HG03066 (cell line): Measurements from ENCODE around the gene APEH.

ENCODE experiments used
- ATAC-seq: cut with Tn5 transposase; IDR thresholded peaks from one replicate; pipeline ENCODE4 v1.9.1; 2021; ENCODE audit warnings: low read depth; ENCODE audit not compliant: unreplicated experiment

The APEH gene

GRCh38 chr3:49723628-49724551, 49.7 kb downstream of the APEH start, which contains the start of gene GMPPB:
TSS of gene GMPPB (minus strand) at chr3:49723951. CDS start at chr3:49723726, 225 bp downstream.
- peak; percentile 74 for ATAC-seq

GRCh38 chr3:49724586-49724985, 50.4 kb downstream of the APEH start:
- no peak for ATAC-seq

DNA sequence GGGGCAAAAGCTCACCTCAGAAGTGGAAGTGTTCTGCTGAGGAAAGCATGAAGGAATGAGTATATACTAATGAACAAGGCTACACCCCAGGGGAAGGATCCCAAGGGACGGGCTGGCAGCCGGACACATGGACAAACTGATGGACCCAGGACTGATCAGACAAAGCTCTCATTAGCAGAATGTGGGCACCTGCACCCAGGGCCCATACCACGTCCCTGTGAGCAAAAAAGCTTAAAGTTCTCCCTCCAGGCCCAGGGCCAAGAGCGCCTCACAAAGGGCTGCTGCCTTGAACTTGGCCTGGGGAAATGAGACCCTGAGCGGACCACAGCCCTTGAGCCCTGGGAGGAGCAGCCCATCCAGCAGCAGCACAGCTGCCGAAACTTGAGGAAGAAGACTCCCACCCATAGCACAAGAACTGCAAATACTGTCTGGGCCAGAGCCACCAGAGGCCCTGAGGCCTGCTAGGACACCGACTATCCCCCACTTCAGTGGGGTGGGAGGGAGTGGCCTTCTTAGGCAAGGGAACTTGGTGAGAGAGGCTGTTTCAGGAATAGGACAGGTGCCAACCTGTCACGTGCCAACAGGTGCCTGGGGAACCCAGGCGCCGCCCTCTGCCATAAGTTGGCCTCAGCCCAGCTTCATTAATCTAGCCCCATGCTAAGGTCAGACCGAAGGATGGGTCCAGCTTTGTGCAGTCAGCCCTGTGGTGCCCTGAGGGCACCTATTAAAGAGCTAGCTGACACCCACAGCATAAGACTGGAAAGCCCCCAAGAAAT, 51.9 kb downstream of the APEH start:
- no peak for ATAC-seq

DNA sequence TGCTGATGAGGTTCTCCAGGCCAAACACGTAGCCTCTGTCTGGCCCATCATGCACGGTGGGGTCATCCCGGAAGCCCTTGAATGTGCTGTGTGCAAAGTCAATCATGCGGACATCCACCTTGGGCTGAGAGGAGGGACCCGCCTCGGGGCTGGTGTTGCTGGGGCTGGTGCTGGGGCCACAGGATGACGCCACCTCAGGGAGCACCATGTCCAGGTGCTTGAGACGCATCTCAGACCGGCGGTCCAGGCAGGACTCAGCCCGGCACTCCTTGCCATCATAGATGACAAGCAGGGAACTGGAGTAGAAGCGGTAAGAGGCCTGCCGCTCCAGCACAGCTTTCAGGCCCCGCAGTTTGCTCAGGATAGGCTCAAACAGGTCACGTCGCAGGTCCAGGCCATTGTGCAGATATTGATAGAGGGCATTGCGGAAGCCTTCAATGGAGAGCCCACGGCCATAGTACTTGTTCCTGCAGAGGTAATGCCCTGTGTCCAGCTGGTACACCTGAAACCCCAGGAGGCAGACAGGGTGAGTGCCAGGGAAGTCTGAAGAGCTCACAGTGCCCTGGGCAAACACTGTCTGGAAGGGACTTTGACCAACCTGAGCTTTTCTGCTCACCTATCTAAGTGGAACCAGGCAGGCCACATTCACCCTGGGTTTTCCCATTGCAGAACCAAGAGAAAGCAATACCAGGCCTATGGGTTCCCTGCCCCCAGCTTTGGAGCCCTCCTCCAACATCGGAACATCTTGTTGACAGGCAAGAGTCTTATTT, 53.2 kb downstream of the APEH start:
- no peak for ATAC-seq

DNA sequence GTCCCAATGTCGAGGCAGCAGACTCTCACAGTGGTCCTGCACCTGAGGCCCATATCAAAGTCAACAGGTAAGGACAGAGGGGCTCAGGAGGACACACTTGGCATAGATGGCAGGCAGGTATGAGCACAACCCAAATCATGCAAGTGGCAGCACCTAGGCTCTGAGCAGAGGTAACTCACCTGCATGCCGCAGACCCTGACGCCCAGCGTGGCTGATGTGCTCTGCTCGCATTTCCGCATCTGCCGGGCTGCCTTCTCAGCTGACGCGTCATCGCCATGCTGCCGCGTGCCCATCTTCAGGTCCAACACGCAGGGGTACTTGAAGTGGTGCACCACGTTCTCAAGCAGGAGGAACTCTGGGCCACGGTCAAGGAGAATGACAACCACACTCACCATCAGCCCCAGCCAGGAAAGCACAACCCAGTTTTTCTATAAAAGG, 53.8 kb downstream of the APEH start:
- ATAC-seq, result no peak

DNA sequence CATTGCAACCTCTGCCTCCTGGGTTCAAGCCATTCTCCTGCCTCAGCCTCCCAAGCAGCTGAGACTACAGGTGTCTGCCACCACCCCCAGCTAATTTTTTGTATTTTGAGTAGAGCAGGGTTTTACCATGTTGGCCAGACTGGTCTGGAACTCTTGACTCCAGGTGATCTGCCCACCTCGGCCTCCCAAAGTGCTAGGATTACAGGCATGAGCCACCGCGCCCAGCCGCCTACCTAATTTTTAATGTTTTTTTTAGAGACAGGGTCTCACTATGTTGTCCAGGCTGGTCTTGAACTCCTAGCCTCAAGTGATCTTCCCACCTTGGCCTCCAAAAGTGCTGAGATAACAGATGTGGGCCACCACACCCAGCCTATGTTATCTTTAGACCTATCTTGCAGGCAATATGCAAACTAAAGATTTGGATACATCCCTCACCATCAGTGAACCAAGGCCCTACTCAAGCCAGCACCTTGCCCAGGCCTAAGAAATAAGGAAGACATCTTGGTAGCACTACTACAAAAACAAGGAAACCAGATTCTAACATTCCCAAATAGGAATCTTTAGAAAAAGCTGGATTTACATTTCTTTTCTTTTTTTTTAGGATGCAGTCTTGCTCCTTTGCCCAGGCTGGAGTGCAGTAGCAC, 55.9 kb downstream of the APEH start:
- no peak for ATAC-seq

- ATAC-seq, result no peak
Observed at GRCh38 chr3:49732597-49732996, 58.4 kb downstream of the APEH start.

DNA sequence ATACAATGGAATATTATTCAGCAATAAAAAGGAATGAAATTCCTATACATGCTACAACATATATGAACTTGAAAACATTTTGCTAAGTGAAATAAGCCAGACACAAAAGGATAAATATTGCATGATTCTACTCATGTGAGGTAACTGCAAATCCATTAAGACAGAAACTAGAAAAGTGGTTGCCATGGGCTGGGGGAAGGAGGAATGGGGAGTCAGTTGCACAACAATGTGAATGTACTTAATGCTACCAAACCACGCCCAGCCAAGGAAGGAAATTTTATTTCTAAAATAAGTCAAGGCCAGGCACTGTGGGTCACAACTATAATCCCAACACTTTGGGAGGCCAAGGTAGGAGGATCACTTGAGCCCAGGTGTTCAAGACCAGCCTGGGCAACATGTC, 59.4 kb downstream of the APEH start:
- ATAC-seq, result no peak
